Measurements from ENCODE around the gene TNS4. TPM values are rescaled to one million over a fixed set of nuclear protein-coding genes. Genes with fewer than 3 reads are reported as not detected.

Gene TNS4
- total and polyA plus RNA-seq, 9 of the 15 experiments (the other 6 are each of a cell fraction or from before 2014, with no cell fraction given): 0.04 to 0.73 (median 0.24) TPM; not detected in 1

GRCh38 chr17:40502716-40503115 lies 1.3 kb upstream of the TNS4 start:
- POLR2A ChIA-PET: interaction anchor here (0.8 kb wide), 1 partner anchor 17 kb away, joined by 3 read pairs; no protein-coding TSS in a partner anchor
- no peak for FAIRE-seq
- BruUV-seq (replicated peaks): no TSS peak
- no peak overlapping the region for H3K4me3 ChIP-seq
- H2AFZ ChIP-seq (ENCODE audit: low read depth, low read length): no peak overlapping the region
- H3K9ac ChIP-seq (ENCODE audit: insufficient read depth in 1 of 2, low read depth in 2 of 2, low read length in 2 of 2): no peak overlapping the region; a peak in 1 of 4 replicates
- H3K36me3 ChIP-seq (ENCODE audit: control insufficient read depth, insufficient read depth, low read length): no peaks in the 10 kb centered on the region
- H4K20me1 ChIP-seq (replicated peaks; ENCODE audit: control insufficient read depth, insufficient read depth, low read length): no peaks in the 10 kb centered on the region
- CTCF ChIA-PET (ENCODE audit: low intra/inter-chr PET ratio): no interaction called here
- no peaks in the 10 kb centered on the region; a peak in 1 of 5 replicates for H3K27me3 ChIP-seq (ENCODE audit: control insufficient read depth in 2 of 2, insufficient read depth in 2 of 2, low read length in 2 of 2)
- no peak overlapping the region for H3K4me2 ChIP-seq (ENCODE audit: insufficient read depth, low read length)
- no peak for DNase-seq (ENCODE audit: extremely low read depth in 1 of 4, low spot score in 3 of 4)
- H3K9me3 ChIP-seq (replicated peaks; ENCODE audit: control insufficient read depth, insufficient read depth, low read depth, low read length): no peaks in the 10 kb centered on the region
- ATAC-seq: no peak
- H3K9me1 ChIP-seq (ENCODE audit: control insufficient read depth, insufficient read depth, low read length): peaks cover 4% of the 10 kb centered on the region
- in situ Hi-C loops (cut with MboI) (no loop called here), intact Hi-C loops (cut with micrococcal nuclease) (no loop called here)
- TF ChIP-seq ZNF76 (CRISPR knock-in tag; IDR thresholded peaks at IDR 0.05; ENCODE audit: borderline replicate concordance): no peak
- no peak for TF ChIP-seq HBP1 (CRISPR knock-in tag; IDR thresholded peaks at IDR 0.05)
- TF ChIP-seq NFATC3 (IDR thresholded peaks at IDR 0.05): no peak
- TF ChIP-seq NCOA4 (IDR thresholded peaks at IDR 0.05; ENCODE audit: partially characterized antibody): no peak
- no peak for TF ChIP-seq STAT5B (CRISPR knock-in tag; IDR thresholded peaks at IDR 0.05)
- no peak for TF ChIP-seq MED1 (CRISPR knock-in tag; IDR thresholded peaks at IDR 0.05; ENCODE audit: borderline replicate concordance)
- no peaks in the 10 kb centered on the region for H3K79me2 ChIP-seq (ENCODE audit: control insufficient read depth, insufficient read depth, low read length)
- H3K4me1 ChIP-seq (replicated peaks in 1 of 2; ENCODE audit: control insufficient read depth in 2 of 2, insufficient read depth in 2 of 2, low read length in 2 of 2): peaks cover 0 to 8% of the 10 kb centered on the region in 2 experiments; a peak in 2 of 5 replicates
- WGBS (ENCODE audit: insufficient coverage, low coverage, missing lambda C conversion rate): 48% methylated on average over 5 of the region's 5 CpGs
- H3K27ac ChIP-seq (ENCODE audit: extremely low read depth, low read depth, low read length): no peak overlapping the region

Data from K562 (cell line).